CMK (cell line): ENCODE measurements around the gene PACS2.
"Not testable (repeated sequence)": the region's sequence is repeated elsewhere in the genome, so short reads cannot be mapped to it uniquely, and the experiment has no call there.

Experiments used
- DNase-seq: peaks from one replicate; pipeline ENCODE4 v3.0.0-alpha.2; 2010; ENCODE audit warnings: low read depth

PACS2 gene

GRCh38 chr14:105351410-105351809 is 36.9 kb downstream of the PACS2 start:
- DNase-seq, result no peak

DNA sequence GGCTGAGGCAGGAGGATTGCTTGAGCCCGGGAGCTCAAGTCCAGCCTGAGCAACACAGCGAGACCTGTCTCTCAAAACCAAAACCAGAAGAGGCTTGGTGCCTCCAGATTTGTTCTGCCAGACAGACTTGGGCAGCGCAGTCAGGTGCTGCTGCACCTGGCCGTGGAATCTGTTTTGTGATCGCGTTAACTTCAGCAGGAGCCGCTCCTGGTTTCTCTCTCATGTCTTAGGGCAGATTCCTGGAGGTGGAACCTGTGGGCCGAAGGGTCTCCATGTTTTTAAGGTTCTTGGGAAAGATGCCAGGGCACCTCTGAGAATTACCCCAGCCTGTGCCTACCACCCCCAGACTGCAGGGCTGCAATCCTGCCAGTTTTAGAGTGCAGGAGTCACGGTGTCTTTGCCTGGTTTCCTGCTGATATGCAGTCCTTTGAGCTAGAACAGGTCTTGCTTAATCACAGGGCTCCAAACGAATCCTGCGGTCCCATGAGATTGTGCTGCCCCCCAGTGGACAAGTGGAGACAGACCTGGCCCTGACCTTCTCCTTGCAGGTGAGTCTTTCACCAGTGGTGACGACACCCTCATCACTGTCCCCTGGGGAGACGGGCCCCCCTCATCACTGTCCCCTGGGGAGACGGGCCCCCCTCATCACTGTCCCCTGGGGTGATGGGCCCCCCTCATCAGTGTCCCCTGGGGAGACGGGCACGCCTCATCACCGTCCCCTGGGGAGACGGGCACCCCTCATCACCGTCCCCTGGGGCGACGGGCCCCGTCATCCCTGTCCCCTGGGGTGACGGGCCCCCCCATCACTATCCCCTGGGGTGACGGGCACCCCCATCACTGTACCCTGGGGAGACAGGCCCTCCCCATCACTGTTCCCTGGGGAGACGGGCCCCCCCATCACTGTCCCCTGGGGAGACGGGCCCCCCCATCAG is 37.6 kb downstream of the PACS2 start:
- DNase-seq, result peak; percentile 49

- no peak for DNase-seq
Observed at GRCh38 chr14:105353136-105353535, 38.6 kb downstream of the PACS2 start.

DNA sequence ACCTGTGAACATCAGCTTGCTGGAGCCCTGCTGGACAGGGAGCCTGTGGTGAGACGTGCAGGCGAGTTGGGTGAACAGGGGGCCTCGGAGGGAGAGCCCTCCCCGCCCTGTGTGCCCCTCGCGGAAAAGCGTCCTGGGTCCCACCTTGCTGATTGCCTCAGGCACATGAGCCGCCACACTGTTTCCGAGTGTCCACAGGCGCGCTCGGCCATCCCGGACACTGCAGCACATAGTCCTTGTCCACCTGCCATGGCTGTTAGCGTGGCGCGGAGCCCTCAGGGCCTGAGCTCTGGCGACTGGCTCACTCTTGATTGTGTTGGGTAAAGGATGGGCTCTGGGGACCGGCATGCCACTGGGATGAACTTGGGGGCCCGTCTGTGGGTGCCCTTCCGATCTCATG is 40.0 kb downstream of the PACS2 start:
- no peak for DNase-seq

- no peak for DNase-seq
Observed at GRCh38 chr14:105355049-105355575, 40.6 kb downstream of the PACS2 start.

- no peak for DNase-seq
Observed at GRCh38 chr14:105355850-105356604, 41.5 kb downstream of the PACS2 start.

- no peak for DNase-seq
Observed at GRCh38 chr14:105356927-105357326, 42.4 kb downstream of the PACS2 start.

GRCh38 chr14:105357626-105358025 is 43.1 kb downstream of the PACS2 start:
- DNase-seq, result no peak

GRCh38 chr14:105358140-105358846 is 43.7 kb downstream of the PACS2 start:
- DNase-seq, result no peak

DNA sequence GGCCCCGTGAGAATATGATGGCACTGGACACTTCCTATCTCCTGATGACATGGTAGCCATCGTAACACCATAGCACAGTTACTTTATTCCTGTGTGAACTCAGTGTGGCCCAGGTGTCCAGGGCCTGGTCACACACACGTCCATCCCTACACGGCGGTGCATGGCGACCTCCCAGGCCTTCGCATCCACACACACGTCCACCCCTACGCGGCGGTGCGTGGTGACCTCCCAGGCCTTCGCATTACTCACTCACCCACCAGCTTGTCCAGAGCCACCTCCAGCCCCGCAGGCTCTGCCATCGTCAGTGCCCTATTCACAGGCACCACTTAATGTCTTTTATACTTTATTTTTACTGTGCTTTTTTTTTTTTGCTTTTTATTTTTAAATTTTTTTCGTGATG is 44.4 kb downstream of the PACS2 start:
- DNase-seq, result no peak

- not testable (repeated sequence) for DNase-seq
Observed at GRCh38 chr14:105361412-105361811, 46.9 kb downstream of the PACS2 start.

DNA sequence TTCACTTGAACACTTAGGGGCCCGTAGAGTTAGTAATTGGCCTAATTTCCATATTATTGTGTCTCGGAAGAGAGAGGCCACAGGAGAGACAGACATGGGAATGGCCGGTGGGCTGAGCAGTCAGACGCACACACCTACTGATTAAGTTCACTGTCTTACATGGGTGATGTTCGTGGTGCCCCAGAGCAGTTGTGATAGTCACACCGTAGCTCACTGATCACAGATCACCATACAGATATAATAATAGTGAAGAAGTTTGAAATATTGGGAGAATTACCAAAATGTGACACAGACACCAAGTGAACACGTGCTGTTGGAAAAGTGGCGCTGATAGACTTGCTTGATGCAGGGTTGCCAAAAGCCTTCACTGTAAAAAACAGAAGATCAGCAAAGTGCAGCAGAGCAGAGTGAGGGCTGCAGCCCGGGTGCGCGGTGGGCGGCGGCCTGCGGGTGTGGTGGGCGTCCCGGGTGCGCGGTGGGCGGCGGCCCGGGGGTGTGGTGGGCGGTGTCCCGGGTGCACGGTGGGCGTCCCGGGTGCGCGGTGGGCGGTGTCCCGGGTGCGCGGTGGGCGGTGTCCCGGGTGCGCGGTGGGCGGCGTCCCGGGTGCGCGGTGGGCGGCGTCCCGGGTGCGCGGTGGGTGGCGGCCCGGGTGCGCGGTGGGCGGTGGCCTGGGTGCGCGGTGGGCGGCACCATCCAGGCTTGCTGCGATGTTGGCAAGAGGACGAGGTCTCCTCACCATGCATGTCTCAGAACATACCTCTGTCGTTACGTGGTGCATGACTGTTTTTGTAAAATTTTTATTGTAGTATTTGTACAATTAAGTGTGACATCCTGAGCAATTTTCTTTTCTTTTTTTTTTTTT is 49.5 kb downstream of the PACS2 start:
- no peak for DNase-seq

DNA sequence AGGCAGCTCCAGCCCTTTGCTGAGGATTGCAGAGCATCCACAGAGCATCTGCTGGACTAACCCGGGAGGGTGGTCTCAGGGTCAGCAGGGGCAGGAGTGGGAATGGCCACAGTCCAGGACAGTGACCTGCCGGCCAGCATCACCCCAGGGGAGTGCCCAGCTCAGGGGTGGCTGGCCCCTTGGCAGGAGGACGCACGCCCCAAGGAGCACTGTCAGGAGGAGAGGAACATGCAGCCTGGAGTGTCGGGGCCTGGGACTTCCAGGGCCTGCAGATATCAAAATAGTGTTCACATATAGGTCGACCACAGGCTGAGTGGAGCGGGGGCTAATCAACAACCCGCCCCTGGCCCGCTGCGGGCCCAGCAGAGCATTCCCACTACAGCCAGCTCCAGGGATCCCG is 50.6 kb downstream of the PACS2 start:
- no peak for DNase-seq

DNA sequence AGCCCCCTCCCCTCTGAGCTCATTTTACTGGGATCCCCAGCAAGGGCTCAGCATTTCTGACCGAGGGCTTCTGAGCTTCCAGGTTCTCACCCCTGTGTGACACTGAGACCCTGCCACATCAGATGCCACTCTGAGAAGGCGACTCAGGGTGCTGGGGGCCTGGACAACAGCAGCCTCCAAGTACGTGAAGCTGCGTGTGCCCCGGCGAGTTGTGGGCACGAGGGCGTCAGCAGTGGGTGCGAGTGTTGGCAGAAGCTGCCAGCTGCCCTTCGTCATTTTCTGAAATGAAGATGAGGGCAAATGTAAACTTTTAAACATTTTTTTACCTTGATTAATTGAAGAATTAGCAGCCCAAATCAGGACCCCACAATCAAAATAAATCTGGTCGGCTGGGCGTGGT is 51.1 kb downstream of the PACS2 start:
- no peak for DNase-seq

- DNase-seq, result no peak
Observed at GRCh38 chr14:105366386-105367074, 52.0 kb downstream of the PACS2 start.

- no peak for DNase-seq
Observed at GRCh38 chr14:105367116-105368031, 52.8 kb downstream of the PACS2 start.

DNA sequence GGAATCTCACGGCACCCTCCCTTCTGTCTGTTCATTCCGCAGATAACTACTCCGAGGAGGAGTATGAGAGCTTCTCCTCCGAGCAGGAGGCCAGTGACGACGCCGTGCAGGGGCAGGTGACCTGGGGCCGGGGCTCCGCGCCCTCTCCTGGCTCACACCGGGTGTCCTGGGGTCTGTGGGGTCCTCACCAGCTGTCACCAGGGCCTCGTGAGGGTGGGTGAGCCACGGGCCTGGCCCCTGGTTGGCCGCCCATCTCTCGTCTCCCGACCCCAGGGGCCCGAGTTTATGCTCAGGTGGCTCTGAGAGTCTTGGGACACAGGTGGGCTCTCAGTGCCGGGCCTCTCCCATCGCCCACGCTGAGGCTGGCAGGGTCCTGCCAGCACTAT is 53.5 kb downstream of the PACS2 start:
- no peak for DNase-seq

DNA sequence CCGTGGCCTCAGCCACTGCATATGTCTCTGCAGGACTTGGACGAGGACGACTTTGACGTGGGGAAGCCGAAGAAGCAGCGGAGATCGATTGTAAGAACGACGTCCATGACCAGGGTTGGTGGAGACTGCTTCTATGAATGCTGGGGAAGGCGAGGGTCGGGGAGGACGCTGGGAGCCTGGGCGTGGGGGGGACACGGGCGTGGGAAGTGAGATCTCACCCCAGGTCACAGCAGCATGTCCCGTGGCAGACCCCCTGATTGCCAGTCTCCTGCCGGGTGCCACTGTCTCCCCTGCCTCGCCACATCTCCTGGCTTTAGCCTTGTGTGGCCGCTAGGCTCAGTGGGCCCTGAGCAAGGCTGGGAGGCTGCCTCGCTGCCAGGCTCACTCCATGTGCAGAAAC is 53.9 kb downstream of the PACS2 start:
- DNase-seq, result no peak

DNA sequence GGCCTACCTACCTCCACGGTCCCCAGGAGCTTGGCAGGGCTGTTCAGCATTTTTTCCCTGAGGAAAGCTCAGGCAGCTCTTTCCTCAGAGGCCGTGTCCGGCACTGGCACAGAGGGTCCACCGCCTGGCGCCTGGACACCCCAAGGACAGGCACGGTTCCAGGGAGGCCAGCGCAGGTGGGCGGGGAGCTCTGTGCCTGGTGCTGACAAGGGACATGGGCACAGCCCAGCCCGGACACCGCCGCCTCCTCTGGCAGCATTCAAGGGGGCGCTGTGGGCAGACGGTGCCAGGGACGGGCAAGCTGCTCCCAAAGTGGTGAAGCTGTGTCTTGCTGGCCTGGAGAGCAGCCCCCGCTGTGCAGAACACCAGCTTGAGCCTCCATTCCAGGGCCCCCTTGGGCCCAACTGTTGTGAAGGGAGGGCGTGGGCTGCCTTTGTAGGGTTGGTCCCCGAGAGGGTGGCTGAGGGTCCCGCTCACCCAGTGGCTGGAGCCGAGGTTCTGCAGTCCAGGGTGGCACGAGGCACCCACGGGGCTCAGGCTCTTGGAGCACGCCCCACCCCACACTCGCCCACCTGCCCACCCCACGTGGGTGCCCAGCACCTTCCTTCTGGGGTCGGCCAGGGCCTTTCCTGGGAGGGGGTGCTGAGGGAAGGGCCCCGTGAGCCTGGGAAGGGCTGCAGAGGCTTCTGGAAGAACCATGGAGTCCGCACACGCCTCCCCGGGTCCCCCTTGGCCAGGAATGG is 54.5 kb downstream of the PACS2 start:
- DNase-seq, result no peak
